DMS53 treated with DMSO at 0.1 percent for 48 hours (cell line): ENCODE results near the gene ENPEP.

ENCODE experiments used
- DNase-seq: peaks from one replicate; lab custom pipeline; 2025; ENCODE audit not compliant: unreplicated experiment; lab: John Stamatoyannopoulos, UW

ENPEP gene

GRCh38 chr4:110596431-110596830, 120.5 kb downstream of the ENPEP start:
- no peak for DNase-seq

- no peak for DNase-seq
These were observed 121.6 kb downstream of the ENPEP start for GRCh38 chr4:110597582-110597981.

- DNase-seq, result no peak
These were observed 126.1 kb downstream of the ENPEP start for GRCh38 chr4:110602061-110602460.

- no peak for DNase-seq
These were observed 129.1 kb downstream of the ENPEP start for GRCh38 chr4:110605077-110605476.

- DNase-seq, result no peak
These were observed 133.2 kb downstream of the ENPEP start for GRCh38 chr4:110609044-110609750.

- no peak for DNase-seq
These were observed 134.6 kb downstream of the ENPEP start for GRCh38 chr4:110610620-110610939.

GRCh38 chr4:110610940-110611831, 135.2 kb downstream of the ENPEP start:
- peak; percentile 74 for DNase-seq

GRCh38 chr4:110611968-110612447, 136.1 kb downstream of the ENPEP start:
- DNase-seq, result no peak

GRCh38 chr4:110612631-110613269, 136.8 kb downstream of the ENPEP start:
- DNase-seq, result no peak

- no peak for DNase-seq
These were observed 137.8 kb downstream of the ENPEP start for GRCh38 chr4:110613745-110614144.

- DNase-seq, result no peak
These were observed 138.4 kb downstream of the ENPEP start for GRCh38 chr4:110614173-110614963.
